Mesenteric fat pad (tissue), 1 donor: ENCODE results near the gene PCSK1N. TPM values are rescaled to one million over a fixed set of nuclear protein-coding genes. Genes with fewer than 3 reads are reported as not detected.
A peak's percentile ranks its signal among the peaks of the same experiment; 100 is the strongest.

Experiments
- DNase-seq: peaks from one replicate; pipeline ENCODE4 v3.0.0-alpha.2; 2020; ENCODE audit warnings: low spot score
- total RNA-seq: library from RNA; stranded (reverse); fragmentation: NEBNext Ultra II Directional; extraction: Animal tissue kit (Norgen Biotek cat#: 25700); gene quantifications from one replicate; pipeline ENCODE4 v1.2.1, GENCODE V29; 2021
- donor health status: DM: yes; HTN: yes; CAD: no.

Gene PCSK1N
- total RNA-seq, 1 donor from 2014 or later = not detected

DNA sequence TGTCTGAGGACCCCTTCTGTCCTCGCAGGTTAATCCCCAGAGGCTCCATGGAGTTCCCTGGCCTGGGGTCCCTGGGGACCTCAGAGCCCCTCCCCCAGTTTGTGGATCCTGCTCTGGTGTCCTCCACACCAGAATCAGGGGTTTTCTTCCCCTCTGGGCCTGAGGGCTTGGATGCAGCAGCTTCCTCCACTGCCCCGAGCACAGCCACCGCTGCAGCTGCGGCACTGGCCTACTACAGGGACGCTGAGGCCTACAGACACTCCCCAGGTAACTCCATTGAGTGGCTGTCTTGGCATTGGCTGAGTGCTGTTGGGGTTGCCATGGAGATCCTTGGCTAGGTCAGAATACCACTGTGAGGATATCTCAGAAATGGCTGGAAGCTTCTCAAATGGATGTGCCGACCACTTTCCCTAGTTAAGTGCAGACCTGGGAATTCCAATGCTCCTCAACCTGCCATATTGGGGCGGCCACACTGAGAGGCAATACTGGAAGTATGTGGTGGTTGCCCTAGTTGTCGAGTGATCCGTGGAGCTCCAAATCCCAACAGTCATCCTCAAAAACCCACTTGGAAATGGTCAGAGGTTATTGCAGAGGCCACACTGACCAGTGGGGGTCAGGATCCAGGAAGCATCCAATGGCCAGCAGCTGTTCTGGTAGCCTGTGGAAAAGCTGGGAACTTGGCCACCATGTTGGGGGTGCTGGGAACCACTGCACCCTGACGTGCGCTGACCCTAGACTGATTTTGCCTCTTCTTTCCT is 44.2 kb downstream of the PCSK1N start:
- peak; percentile 67 for DNase-seq

DNA sequence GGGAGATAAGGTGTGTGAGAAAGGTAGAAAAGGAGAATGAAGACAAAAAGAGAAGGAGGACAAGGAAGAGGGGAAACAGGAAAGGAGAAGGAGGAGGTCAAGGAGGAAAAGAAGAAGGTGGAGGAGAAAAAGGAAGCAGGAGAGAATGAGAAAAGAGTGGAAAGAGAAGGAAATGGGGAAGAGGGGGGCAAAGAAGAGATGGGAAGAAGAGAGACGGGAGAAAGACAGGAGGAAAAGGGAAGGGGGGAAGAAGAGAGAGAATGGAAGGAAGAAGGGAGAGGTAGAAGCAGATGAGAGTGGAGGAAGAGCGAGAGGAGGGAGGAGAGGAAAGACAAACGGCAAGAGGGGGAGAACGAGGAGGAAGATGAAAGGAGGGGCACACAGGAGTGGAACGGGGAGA is 44.9 kb downstream of the PCSK1N start:
- no peak for DNase-seq

DNA sequence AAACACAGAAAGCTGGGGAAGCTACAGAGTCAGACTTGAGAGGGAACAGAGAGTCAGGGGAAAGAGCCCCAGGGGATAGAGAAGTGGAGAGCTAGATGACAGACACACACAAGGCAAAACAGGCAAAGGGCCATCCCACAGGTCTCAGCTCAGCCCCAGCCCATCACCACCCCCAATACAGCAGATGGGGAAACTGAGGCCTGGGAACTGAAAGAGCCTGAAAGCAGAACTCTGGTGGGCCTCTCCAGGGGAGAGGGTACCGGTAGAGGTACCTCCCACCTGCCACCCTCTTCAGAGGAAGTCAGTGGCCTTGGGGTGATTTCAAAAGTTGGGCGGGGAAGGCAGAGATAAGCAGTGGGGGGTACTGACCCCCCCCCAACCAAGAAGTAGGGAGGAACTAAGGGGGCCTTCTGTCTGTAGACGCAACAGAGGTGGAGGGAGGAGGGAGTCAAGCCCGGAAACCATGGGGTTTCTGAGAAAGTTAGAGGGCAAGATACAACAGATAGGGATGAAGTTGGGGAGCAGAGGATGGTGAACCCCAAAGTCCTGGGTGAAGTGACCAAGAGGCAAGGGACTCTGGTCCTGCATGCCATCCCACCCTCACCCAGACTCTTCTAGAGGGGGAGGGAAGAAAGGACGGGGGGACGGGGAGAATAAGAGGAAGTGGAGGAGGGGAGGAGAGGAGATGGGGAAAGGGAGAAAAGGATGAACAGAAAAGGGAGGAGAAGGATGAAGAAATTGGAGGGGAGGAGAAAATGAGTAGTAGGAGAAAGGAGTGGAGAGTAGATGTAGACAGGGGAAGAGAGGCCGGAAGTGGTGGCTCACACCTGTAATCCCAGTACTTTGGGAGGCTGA is 45.8 kb downstream of the PCSK1N start:
- DNase-seq = peak; percentile 51

DNA sequence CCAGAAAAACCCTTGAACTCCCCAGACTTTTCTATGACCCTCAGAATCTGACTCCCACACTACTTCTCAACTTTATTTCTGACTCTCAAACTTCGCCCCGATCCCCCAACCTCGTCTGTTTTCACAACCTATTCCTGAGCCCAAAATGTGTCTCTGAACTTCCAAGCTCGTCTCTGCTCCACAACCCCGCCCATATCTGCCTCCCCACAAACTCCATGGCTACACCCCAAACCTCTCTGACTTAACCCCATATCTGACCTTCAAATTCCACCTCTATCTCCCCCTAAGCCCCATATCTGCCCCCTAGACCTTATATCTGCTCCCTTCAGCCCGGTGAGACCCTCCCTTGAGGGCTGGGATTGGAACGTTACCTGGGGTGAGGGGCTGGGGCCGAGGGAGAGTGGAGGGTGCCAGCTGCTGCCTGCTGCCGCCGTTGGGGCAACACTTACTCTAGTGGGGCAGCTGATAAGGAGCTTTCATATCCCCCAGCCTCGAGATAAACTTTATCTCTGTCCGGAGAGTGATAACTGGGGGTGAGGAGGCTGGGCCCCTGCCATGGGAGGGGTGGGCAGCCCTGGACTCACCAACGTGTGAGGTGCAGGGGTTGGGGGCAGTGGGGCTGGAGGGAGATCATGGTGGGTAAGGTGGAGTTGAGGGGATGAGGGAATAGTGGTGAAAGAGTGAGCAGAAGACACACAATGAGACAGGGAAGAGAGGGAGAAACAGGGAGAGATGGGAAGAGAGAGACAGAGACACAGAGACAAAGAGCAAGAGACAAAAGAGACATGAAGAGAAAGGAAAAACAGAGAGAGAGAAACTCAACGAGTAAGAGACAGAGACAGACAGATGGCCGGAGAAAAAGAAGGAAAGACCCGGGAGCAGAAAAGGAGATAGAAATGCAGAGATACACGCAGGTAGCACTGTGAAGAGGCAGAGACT is 47.6 kb downstream of the PCSK1N start:
- DNase-seq = peak; percentile 53

DNA sequence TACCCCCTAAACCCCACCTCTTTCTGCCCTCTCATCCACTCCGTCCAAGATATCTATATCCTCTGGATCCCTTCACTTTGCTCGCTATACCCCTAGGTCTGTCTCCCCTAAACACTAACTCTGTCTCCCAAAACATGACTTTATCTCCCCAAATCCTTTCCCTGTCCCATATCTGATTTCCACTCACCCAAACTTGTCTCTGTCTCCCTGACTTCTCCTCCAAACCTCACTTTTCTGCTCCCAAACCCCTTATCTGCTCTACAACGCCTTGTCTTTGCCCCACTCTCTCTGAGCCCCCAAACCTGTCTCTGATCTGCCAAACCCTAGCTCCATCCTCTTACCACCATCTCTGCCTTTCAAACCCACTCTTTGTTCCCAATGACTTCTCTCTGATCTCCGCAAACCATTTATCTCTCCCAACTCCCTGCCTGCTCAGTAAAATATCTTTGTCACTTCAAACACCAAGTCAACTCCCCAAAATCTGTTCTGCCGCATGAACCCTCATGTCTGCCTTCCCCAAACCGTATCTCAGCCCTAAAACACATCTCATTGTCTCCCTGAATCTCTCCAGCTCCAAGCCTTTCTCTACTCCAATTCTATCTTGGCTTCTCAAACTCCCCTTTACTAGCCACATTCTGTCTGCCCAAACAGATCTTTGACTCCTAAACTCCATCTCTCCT is 48.4 kb downstream of the PCSK1N start:
- no peak for DNase-seq

DNA sequence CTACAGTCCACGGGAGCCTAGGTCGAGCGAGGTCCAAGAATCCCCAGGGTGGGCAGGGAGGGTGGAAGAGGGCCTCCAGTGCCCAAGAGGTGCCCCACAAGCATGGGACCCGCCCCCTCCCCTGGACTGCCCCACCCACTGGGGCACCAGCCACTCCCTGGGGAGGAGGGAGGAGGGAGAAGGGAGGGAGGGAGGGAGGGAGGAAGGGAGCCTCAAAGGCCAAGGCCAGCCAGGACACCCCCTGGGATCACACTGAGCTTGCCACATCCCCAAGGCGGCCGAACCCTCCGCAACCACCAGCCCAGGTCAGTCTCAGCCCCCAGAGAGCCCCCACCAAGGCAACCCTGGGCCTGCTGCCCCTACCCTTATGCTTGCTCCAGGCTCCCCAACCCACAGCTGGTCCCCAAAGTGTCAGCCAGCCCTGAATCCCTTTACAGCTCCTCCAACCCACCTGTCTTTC is 49.0 kb downstream of the PCSK1N start, which contains the start of gene GATA1:
Gene GATA1 (plus strand): TSS at position 250 of the 460 bp plus-strand sequence. CDS start 4,520 bp downstream, outside the sequence.
- peak; percentile 65 for DNase-seq

DNA sequence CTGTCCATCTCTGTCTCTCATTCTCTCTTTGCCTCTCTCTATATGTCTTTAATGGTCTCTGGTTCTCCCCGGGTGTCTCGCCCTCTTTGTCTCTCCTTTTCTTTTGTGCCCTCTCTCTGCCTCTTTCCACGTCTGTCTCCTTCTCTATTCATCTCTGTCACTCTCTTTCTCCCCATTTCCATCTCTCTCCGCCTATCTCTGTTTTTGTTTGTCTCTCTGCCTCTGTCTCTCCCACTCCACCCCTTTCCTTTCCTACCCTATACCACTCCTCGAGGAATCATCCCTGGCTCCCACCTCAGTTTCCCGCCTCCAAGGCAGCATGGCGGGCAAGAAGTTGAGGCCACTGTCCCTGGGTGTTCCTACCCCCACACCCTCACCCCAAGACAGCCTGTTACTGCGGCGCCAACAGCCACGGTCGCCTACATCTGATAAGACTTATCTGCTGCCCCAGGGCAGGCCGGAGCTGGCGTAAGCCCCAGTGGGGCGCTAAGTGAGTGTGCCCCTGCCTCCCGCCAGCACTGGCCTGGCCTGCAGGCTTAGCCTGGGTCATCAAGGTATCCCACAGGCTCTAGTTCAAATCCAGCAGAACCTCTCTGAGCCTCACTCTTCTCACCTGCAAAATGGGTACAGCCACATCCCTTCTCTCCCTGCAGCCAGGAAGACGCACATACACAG is 49.7 kb downstream of the PCSK1N start:
- DNase-seq = peak; percentile 82

DNA sequence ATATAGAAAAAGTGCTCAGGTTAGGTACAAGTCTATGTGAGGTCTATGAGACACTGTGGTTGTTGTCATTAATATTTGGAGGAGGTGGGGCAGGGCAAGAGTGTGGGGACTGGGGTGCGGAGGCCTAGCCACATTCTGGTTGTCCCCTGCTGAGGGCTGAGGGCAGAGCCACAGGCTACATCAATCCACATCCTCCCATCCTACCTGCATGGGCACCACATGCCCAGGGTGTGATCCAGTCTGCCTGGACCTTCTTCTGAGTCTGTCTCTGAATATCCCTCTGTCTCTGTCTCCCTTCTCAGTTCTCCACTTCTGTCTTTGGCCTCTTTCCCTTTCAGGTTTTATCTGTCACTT is 50.2 kb downstream of the PCSK1N start:
- peak; percentile 57 for DNase-seq

DNA sequence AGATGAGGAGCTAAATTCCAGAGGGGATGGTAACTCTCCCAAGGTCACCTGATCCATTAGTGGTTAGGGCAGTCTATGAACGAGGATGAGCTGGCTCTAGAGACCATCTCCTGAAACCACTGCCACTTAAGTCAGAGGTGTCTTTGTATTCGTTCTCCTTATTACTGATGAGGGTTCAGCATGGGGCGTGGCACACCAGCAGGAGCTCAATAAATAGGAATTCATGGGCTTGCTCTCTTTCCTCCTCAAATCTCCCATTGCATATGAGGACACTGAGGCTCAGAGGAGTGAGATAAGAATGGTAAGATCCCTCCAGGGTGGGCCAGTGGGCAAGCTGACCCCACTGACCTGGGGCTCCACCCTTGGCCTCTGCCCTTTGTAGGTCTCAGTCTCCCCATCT is 50.7 kb downstream of the PCSK1N start:
- DNase-seq = peak; percentile 5

DNA sequence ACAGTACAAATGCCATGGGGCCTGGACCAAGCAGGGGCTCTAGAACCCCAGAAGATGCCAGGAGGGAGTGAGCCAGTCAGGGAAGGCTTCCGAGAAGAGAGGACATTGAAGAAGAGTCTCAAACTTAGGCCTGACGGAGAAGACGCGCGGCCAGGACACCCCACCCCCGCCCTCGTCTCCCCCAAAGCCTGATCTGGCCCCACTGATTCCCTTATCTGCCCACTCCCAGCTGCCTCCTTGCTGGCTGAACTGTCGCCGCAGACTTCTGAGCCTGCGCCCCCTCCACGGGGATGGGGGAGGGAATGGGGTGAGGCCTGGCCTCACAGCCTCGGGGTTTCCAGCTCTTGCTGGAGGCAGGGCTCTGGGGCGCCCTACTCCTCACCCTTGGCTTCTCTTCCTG is 52.6 kb downstream of the PCSK1N start:
- DNase-seq = peak; percentile 59

DNA sequence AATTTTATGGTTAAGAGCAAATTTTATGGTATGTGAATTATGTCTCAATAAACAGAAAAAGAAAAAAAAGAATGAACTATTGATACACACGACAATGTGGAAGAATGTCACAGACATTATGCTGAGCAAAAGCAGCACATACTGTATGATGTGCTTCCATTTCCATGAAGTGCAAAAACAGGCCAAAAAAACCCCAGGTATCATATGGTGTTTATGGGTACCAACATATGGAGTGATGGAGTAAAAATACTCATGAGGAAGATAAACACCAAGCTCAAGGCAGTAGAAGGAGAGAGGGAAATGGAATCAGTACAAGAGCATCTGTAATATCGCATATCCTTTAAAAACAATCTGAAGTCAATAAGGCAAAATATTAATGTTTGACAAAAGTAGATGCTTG is 53.2 kb downstream of the PCSK1N start:
- no peak for DNase-seq

DNA sequence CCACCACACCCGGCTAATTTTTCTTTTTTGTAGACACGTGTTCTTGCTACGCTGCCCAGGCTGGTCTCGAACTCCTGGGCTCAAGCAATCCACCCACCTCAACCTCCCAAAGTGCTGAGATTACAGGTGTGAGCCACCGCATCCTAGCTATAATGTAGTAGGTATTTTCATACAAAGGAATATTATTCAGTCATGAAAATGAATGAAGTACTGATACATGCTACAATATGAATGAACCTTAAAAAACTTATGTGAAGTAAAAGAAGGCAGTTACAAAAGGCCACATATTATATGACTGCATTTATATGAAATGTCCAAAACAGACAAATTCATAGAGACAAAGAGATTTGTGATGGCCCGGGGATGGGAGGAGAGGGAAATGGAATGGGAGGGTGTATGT is 53.7 kb downstream of the PCSK1N start:
- peak; percentile 49 for DNase-seq

Other genes starting within 250 kb of the PCSK1N start
- 96.9 TPM for gene WDR13, start 238.1 kb downstream of the PCSK1N start, total RNA-seq
- 22.0 TPM for gene WAS, start 151.8 kb downstream of the PCSK1N start, total RNA-seq
- 5.1 TPM for gene SUV39H1, start 138.9 kb downstream of the PCSK1N start, total RNA-seq
- not detected for gene GLOD5, start 73.9 kb downstream of the PCSK1N start, total RNA-seq
- not detected for gene GATA1, start 49.0 kb downstream of the PCSK1N start, total RNA-seq
- 47.1 TPM for gene HDAC6, start 33.5 kb downstream of the PCSK1N start, total RNA-seq
- not detected for gene ERAS, start 9.1 kb downstream of the PCSK1N start, total RNA-seq
- gene TIMM17B, start 62.2 kb upstream of the PCSK1N start, total RNA-seq = 22.1 TPM
- gene PQBP1, start 62.3 kb upstream of the PCSK1N start, total RNA-seq = 50.6 TPM
- 24.5 TPM for gene SLC35A2, start 76.0 kb upstream of the PCSK1N start, total RNA-seq
- 5.7 TPM for gene PIM2, start 83.4 kb upstream of the PCSK1N start, total RNA-seq
- 40.0 TPM for gene OTUD5, start 122.0 kb upstream of the PCSK1N start, total RNA-seq
- gene KCND1, start 136.2 kb upstream of the PCSK1N start, total RNA-seq = 1.3 TPM
- 37.6 TPM for gene GRIPAP1, start 166.7 kb upstream of the PCSK1N start, total RNA-seq
- 103 TPM for gene TFE3, start 207.7 kb upstream of the PCSK1N start, total RNA-seq
- 4.0 TPM for gene CCDC120, start 223.4 kb upstream of the PCSK1N start, total RNA-seq
- 20.7 TPM for gene PRAF2, start 238.4 kb upstream of the PCSK1N start, total RNA-seq
- gene WDR45, start 244.3 kb upstream of the PCSK1N start, total RNA-seq = 73.4 TPM